Stimulated activated CD4-positive, alpha-beta T cell treated with anti-CD3 and anti-CD28 coated beads, Interleukin-15, amount 100 ng/mL, for 48 hours (primary cell): Measurements from ENCODE around the gene KRT86.
A peak's percentile ranks its signal among the peaks of the same experiment; 100 is the strongest.
"Not testable (repeated sequence)": the region's sequence is repeated elsewhere in the genome, so short reads cannot be mapped to it uniquely, and the experiment has no call there.

Source experiments
- DNase-seq, 2 donors: peaks; one replicate each; pipeline ENCODE4 v3.0.0-alpha.2; 2020; ENCODE audit warnings: low read depth in 2 of 2

Gene KRT86

GRCh38 chr12:52267699-52268098 is 6.7 kb upstream of the KRT86 start:
- DNase-seq, result no peak

GRCh38 chr12:52268212-52268611 is 6.2 kb upstream of the KRT86 start:
- DNase-seq, result no peak

DNA sequence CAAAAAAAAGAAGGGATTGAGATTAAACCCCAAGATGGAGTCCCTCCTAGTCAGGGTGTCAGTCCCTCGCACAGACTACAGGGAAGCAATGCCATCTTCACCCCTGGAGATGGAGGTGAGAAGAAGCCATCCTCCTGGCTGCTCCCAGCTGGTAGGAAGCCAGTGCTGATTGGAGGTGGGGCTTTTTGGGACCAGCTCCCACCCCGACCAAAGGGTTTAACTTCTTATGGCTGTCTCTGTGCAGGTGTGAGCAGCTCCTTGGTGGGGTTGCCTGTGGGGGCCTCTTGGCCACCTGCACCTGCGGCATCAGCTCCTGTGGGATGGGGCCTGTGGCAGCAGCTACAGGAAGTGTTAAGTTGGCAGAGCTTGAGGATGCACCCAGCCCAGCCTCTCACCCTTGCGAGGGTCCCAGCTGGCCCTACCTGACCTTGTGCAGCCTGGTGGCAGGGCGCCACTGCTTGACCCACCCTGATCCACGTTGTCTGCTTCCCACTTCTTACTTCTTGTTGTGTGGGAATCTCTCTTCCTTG is 3.8 kb upstream of the KRT86 start:
- DNase-seq, result no peak

DNA sequence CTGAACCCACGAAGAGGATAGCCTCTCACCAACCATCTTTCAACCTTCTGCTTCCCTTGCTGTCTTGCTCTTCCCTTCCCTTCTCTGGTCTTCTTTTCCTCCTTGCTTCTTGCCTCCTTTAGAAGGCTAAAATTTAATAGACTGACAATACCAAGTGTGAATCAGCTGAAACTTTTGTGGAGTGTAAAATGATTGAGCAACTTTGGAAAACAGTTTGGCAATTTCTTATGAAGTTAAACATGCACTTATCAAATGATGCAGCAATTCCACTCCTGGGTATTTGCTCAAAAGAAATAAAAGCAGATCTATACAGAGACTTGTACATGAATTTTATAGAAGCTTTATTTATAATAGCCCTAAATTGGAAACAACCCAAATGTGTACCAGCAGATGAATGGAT is 3.3 kb upstream of the KRT86 start:
- DNase-seq, result no peak

DNA sequence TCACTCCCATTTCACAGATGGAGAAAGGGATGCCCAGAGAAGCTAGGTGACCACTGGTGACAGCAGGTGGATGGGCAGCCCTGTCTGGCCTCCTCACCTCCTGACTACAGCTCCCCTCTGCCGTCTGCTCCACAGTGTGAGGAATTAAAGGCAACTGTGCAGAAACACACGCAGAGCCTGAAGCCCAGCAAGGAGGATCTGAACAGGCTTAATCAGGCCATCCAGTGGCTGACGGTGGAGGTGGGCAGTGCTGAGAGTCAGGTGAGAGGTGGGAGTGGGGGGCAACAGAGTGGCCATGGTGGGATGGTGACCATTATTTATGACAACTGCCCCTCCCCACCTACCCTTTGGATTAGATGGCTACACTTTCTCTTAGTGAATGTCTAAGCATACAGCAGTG is 1.2 kb downstream of the KRT86 start:
- DNase-seq, result no peak

DNA sequence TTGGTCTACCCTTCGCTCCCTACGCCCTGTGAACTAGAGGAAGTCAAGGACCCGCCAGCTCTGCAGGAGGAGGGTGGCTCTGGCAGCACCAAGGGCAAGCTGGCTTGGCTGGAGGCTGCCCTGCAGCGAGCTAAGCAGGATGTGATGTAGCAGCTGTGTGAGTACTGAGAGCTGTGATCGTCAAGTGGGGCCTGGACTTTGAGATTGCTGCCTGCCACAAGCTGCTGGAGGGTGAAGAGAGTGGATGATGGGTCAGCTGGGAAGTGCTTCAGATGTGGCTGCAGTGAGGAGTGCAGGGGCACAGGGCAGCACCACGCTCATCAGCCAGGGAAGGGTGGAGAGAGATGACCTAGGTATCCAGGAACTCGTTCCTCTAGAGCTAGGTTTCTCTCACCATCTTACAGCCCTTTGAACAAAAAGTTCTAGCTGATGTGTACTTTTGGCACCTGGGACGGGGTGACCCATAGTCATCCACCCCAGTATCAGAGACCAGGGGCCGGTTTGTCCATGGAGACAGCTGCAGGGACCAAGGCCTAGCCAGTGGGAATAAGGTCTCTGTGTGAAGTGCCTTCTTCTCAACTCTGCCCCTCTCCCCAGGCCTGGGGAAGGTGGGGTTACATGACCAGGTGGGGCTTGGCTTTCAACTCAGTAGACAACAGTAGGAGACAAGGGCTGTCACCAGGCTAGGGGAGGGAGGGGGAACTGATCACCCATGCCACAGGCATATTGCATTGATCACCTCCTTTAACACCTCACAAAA is 3.2 kb downstream of the KRT86 start:
- no peak for DNase-seq

GRCh38 chr12:52278575-52279421 is 4.4 kb downstream of the KRT86 start:
- DNase-seq, result peak; percentile 21 to 65

GRCh38 chr12:52279422-52280318 is 5.2 kb downstream of the KRT86 start:
- DNase-seq, result no peak

DNA sequence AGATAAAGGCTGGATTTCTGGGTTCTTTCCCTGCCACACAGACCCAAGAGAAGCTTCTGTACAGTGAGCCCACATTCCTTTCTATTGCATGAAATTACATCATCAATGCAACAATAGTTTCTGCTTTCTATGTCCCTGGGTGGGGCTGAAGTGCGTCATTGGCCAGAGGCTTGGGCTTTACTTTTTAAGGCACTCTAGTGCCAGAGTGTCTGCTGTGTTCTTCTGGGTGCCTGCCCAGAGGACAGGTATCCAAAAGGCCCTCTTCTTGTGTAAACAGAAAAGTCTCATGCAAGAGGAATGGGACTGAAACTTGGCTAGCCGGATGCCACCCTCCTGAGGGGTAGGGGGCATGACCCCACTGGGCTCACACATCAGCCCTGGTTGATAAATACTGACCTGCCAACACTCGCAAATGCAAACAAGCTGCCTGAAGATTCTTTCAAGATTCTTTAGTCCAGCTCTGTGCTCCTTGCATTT is 5.9 kb downstream of the KRT86 start:
- no peak for DNase-seq

GRCh38 chr12:52280796-52281560 is 6.5 kb downstream of the KRT86 start:
- no peak for DNase-seq

DNA sequence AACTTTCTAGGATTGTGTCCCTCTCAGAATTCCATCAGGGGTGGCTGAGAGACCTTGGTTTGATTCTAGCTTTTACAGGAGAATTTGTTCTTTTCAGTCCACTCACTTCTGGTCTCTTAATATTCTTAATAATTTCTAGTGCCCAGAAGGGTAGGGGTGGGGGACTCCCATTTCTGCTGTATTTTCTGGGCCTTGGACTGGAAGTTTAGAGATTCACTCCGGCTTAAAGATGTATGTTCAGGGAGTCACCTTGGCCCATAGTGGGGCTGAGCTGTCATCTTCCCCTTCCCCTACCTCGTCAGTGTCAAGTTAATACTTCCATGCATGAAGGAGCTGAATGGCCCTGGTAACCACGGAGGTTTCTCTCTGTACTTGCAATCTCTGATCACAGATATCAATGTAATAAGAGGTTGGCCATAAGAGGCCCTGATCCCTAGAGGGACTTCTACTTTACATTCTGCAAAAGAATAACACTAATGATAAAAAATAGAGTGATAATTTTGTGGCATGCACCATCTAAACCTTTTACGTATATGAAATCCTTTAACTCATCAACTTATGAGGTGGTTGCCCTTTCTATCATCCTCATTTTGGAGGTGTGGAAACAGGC is 10.2 kb downstream of the KRT86 start:
- DNase-seq, result no peak

DNA sequence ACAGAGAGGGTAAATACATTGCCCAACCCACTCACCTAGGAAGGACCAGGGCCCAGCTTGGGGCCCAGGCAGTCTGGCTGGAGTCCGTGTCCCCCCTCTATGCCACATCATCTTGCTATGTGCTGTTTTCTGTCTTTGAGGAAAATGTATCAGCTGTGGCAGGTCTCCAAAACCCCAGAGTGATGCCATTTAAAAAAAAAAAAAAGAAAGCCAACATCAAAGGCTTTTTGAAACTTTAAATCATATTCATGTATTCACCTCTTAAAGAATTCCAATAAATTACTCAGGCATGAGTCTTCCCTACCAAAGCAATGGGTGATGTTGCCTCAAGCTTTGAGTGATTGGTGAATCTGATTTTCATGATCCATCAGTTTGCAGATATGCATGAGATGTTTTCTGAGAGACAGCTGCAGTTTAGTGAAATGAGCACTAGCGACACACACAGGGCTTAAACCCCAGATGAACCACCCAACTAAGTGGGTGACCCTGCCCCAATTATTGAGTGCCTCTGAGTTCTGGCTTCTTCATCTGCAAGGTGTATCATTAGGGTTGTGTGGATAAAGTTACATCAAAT is 10.8 kb downstream of the KRT86 start:
- DNase-seq, result no peak

GRCh38 chr12:52285851-52286530 is 11.5 kb downstream of the KRT86 start:
- DNase-seq, result no peak

DNA sequence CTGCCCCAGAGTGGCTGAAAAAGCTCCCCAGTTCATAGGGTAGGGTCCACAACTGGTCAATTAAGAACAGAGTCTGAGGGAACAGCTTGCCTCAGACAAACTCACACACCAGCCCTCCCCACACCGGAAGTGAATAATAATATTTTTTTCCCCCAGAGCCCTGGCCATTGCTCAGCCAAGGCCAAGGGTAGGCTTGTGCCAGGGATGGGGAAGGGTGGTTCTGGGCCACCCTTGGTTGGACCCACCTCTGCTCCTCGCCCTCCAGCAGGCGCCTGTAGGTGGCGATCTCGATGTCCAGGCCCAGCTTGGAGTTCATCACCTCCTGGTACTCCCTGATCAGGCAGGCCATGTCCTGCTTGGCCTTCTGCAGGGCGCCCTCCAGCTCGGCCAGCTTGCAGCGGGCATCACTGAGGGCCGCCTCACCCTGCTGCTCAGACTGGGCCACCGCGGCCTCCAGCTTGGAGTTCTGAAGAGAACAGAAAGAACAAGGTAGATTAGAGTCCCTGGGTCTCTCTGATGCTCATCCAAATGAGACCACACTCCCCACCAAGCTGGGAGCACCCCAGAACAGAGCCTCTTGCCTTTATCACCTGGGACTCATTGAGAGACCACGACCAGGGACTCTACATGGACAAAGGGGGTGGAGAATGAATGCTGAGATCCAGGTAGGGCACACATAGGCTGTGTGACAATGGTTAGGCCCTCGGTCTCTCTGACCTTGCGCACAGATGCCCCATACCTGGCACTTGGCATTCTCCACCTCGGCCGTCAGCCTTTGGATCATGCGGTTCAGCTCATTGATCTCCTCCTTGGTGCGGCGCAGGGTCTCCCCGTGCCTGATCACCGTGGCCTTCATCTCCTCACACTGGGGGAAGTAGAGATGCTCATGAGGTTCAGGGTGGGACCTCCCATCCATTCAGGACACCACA is 12.7 kb downstream of the KRT86 start:
- DNase-seq, result not testable (repeated sequence)

- DNase-seq, result not testable (repeated sequence)
Measured at GRCh38 chr12:52287816-52288805, 13.7 kb downstream of the KRT86 start.

- not testable (repeated sequence) for DNase-seq
Measured at GRCh38 chr12:52290483-52291134, 16.2 kb downstream of the KRT86 start.
